Esophagus squamous epithelium (tissue), 5 donors: Measurements from ENCODE around the gene GSG1. TPM values are rescaled to one million over a fixed set of nuclear protein-coding genes. Genes with fewer than 3 reads are reported as not detected.

Source experiments
- DNase-seq: peaks from one replicate; lab custom pipeline; 2025; lab: John Stamatoyannopoulos, UW
- H3K27ac ChIP-seq, 4 donors: fragments of 200-600 bp; sonication (generic); one replicate each; pipeline ENCODE4 v1.5.1; 2016 to 2019; ENCODE audit warnings: mild to moderate bottlenecking in 1 of 4
- H3K27me3 ChIP-seq, 4 donors: fragments of 200-600 bp; sonication (generic); 1 replicate in 3 of 4; 2 replicates in 1 of 4; pipeline versions ENCODE4 v1.5.1 to v1.6.0; 2017 to 2021; ENCODE audit warnings: antibody characterized with exemption in 1 of 4
- H3K36me3 ChIP-seq, 3 donors: fragments of 200-600 bp; sonication (generic); one replicate each; pipeline ENCODE4 v1.5.1; 2016 to 2019
- H3K4me1 ChIP-seq, 3 donors: fragments of 200-600 bp; sonication (generic); one replicate each; pipeline ENCODE4 v1.5.1; 2017 to 2019
- H3K4me3 ChIP-seq, 4 donors: fragments of 200-600 bp; sonication (generic); 1 replicate in 3 of 4; 2 replicates in 1 of 4; pipeline ENCODE4 v1.5.1; 2016 to 2019; ENCODE audit warnings: mild to moderate bottlenecking in 2 of 4, moderate library complexity in 1 of 4
- H3K9me3 ChIP-seq, 3 donors: fragments of 200-600 bp; sonication (generic); one replicate each; pipeline ENCODE4 v1.5.1; 2016 to 2019
- POLR2A ChIP-seq, 4 donors: fragments of 450-650 bp; IDR thresholded peaks; one replicate each; pipeline ENCODE4 v1.6.1; 2017; ENCODE audit warnings: antibody characterized with exemption in 4 of 4, mild to moderate bottlenecking in 4 of 4, moderate library complexity in 3 of 4
- WGBS, 2 donors: methylation state at CpG; one replicate each; pipeline ENCODE4 v1.1.5; 2018; 5-methylcytosine and 5-hydroxymethylcytosine counted together
- intact Hi-C: fragments of 100-400 bp; cut with DNase I; formaldehyde crosslinking; loops from one replicate; pipeline ENCODE4 v1.15.0; 2022
- total RNA-seq, 4 donors: library from RNA; depleted of rRNA; stranded (reverse); fragments of >200 nt; gene quantifications; one replicate each; pipeline ENCODE4 v1.1.0, GENCODE V29; 2016
- TF ChIP-seq, protein P1 (sequence below), 6 experiments: fragments of 450-650 bp in 4 of 6; fragments of 200-600 bp in 2 of 6; sonication (generic) in 2 of 6; IDR thresholded peaks; one replicate each; pipeline ENCODE4 v1.5.1; 2016 to 2019; ENCODE audit warnings: antibody characterized with exemption in 6 of 6, mild to moderate bottlenecking in 4 of 6, moderate library complexity in 4 of 6
- donor health status: DM: yes; HTN: yes; CAD: no.

Gene GSG1
- not detected for total RNA-seq

DNA sequence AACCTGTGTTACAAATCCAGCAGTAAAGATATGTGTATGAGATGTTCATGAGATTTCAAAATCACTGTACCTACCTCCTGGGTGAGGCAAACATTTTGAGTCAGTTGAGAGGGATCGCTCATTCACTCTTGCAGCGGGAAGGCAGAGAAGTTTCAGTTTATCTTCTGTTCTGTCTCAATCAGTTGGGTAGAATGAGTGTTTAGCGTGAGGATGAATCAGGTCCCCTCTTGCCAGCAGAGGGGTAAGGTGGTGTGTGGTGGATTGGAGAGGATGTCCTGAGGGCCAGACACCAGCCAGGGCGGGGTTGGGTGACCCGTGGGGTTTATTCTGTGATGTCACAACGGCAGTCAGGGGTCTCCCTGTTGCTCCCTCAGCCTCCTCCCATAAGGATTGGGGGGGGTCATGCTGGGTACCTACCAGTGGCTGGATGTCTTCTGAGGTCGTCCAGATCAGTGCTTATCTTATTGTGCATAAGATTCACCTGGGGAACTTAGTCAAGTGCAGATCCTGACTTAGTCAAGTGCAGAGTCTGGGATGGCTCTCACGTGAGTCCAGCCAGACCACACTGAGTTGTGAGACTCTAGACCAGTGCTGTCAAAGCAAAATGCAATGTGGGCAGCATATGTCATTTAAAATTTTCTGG, at the start of gene GSG1:
Gene GSG1, minus strand, starts transcription at position 277 of the 643 bp plus-strand sequence. Its CDS starts 155 bp downstream, at position 122.
- 64 to 66% methylated on average over 8 of the region's 8 CpGs for WGBS, 2 donors
- Histone ChIP-seq H3K36me3 (no peaks in the 10 kb centered on the region), H3K4me3 (no peak within 1 kb of the TSS), H3K27me3 (no peaks in the 10 kb centered on the region), H3K9me3 (no peaks in the 10 kb centered on the region), H3K27ac (peak within 1 kb of the TSS; percentile 94 to 99 (median 98)), H3K4me1 (peaks cover 14 to 62% (median 41%) of the 10 kb centered on the region in 3 donors)
- DNase-seq, result no peak
- intact Hi-C loops, result no loop called here
- TF ChIP-seq, protein P1, sequence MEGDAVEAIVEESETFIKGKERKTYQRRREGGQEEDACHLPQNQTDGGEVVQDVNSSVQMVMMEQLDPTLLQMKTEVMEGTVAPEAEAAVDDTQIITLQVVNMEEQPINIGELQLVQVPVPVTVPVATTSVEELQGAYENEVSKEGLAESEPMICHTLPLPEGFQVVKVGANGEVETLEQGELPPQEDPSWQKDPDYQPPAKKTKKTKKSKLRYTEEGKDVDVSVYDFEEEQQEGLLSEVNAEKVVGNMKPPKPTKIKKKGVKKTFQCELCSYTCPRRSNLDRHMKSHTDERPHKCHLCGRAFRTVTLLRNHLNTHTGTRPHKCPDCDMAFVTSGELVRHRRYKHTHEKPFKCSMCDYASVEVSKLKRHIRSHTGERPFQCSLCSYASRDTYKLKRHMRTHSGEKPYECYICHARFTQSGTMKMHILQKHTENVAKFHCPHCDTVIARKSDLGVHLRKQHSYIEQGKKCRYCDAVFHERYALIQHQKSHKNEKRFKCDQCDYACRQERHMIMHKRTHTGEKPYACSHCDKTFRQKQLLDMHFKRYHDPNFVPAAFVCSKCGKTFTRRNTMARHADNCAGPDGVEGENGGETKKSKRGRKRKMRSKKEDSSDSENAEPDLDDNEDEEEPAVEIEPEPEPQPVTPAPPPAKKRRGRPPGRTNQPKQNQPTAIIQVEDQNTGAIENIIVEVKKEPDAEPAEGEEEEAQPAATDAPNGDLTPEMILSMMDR (IDR thresholded peaks at IDR 0.05), result no peak
- no peak for TF ChIP-seq POLR2A (IDR thresholded peaks at IDR 0.05)

DNA sequence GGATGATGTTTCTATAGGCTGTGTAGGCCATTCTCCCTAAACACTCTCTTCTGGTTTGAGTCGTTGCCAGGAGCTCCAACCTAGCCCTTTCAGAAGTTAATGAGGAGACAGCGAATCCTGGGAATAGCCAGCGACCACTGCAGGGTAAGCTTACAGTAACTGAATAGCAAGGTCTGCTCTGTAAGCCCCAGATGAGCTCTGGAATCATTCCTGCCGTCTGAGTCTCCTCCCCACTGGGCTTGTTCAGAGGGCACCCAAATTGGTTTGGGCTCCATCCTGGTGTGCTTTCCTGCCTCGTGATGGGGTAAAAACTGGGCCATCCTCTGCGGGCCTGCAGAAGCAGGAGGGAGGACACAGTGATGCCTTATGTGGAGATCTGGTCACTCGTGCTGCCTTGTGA, 49.7 kb upstream of the GSG1 start:
- WGBS, 2 donors, result 75 to 86% methylated on average over 6 to 7 of the region's 7 CpGs
- DNase-seq, result no peak
- H3K27ac ChIP-seq, result no peak overlapping the region
- peaks cover 1 to 19% (median 7%) of the 10 kb centered on the region in 3 donors for H3K4me1 ChIP-seq
- intact Hi-C loops, result no loop called here
- TF ChIP-seq, protein P1 (IDR thresholded peaks at IDR 0.05), result no peak
- no peak for TF ChIP-seq POLR2A (IDR thresholded peaks at IDR 0.05)
- H3K9me3 ChIP-seq, result no peaks in the 10 kb centered on the region
- H3K36me3 ChIP-seq, result no peaks in the 10 kb centered on the region
- H3K27me3 ChIP-seq, result no peaks in the 10 kb centered on the region
- H3K4me3 ChIP-seq, result no peak overlapping the region

DNA sequence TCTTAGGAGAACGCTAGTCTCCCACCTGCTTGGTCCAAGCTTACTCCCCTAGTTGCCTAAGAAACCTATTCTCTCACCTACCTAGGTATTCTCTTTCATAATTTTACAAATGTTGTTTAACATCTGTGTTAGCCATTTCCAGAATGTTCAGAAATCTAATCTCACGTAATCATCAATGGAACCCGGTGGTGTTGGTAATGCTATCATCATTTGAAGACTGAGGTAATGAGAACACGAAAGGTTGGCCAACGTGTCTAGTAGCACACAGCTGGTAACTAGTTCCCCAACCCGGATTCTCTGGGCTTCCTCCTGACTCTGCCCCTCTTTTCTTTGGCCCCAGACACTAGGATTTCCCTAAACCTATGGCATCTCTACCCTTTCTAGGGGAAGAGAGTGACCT, 49.3 kb upstream of the GSG1 start:
- Histone ChIP-seq H3K27me3 (no peaks in the 10 kb centered on the region), H3K9me3 (no peaks in the 10 kb centered on the region), H3K4me3 (no peak overlapping the region), H3K27ac (no peak overlapping the region), H3K36me3 (no peaks in the 10 kb centered on the region), H3K4me1 (peaks cover 5 to 19% (median 7%) of the 10 kb centered on the region in 3 donors)
- 91 to 94% methylated on average over 6 of the region's 6 CpGs for WGBS, 2 donors
- no peak for TF ChIP-seq POLR2A (IDR thresholded peaks at IDR 0.05)
- TF ChIP-seq, protein P1 (IDR thresholded peaks at IDR 0.05), result no peak
- DNase-seq, result no peak
- intact Hi-C loops, result no loop called here

DNA sequence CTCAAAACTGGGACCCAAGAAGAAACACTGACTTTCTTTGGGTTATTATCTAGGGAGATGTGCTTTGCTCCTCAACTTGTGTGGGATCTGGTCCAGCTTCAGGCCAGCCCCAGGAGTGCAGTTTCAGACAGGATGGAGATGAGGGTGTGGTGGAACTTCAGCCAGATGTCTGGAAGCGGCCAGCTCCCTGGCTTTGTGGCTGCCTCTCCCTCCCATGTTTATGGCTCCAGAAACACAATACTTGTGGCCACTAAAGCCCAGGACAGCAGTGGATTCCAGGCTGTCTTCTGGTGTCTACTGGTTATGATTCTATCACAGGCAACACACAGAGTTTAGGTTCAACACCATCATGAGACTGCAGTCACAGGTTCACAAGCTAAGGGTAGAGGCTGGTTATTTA, 48.8 kb upstream of the GSG1 start:
- intact Hi-C loops, result no loop called here
- no peak overlapping the region for H3K4me3 ChIP-seq
- H3K9me3 ChIP-seq, result no peaks in the 10 kb centered on the region
- H3K36me3 ChIP-seq, result no peaks in the 10 kb centered on the region
- H3K4me1 ChIP-seq, result peaks cover 5 to 19% (median 7%) of the 10 kb centered on the region in 3 donors
- DNase-seq, result no peak
- H3K27me3 ChIP-seq, result no peaks in the 10 kb centered on the region
- TF ChIP-seq, protein P1 (IDR thresholded peaks at IDR 0.05), result no peak
- TF ChIP-seq POLR2A (IDR thresholded peaks at IDR 0.05), result no peak
- WGBS, 2 donors, result 29 to 56% methylated on average over 1 of the region's 1 CpG
- H3K27ac ChIP-seq, result no peak overlapping the region

DNA sequence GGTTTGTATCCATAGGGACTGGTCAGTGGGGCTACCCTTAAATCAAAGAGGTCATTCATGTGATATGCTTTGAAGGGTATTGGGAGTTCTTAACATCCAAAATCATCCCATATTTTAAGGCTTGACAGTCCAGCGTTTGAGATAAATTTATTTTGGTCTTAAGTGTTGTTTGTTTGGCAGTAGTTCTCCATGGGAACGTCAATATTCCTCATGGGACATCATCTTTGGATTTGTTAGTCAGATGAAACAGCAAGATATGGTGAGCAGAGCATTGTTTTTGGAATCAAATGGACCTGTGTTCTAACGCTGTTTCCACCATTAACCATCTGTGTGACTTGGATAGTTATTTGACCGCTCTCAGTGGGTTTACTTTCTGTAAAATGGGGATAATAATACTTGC, 45.9 kb upstream of the GSG1 start:
- H3K27me3 ChIP-seq, result no peaks in the 10 kb centered on the region
- H3K36me3 ChIP-seq, result no peaks in the 10 kb centered on the region
- intact Hi-C loops, result no loop called here
- peaks cover 4 to 44% (median 5%) of the 10 kb centered on the region in 3 donors for H3K4me1 ChIP-seq
- DNase-seq, result no peak
- 64 to 73% methylated on average over 4 of the region's 4 CpGs for WGBS, 2 donors
- no peak overlapping the region for H3K4me3 ChIP-seq
- H3K9me3 ChIP-seq, result no peaks in the 10 kb centered on the region
- H3K27ac ChIP-seq, result peak overlapping the region in 2 of 4 donors; percentile 31 to 72
- no peak for TF ChIP-seq POLR2A (IDR thresholded peaks at IDR 0.05)
- TF ChIP-seq, protein P1 (IDR thresholded peaks at IDR 0.05), result no peak
